GM18858 (cell line): ENCODE results near the gene C22orf39.

Source experiments
- ATAC-seq: cut with Tn5 transposase; IDR thresholded peaks from one replicate; pipeline ENCODE4 v1.9.1; 2021; ENCODE audit not compliant: unreplicated experiment

The C22orf39 gene

GRCh38 chr22:19402642-19403191 lies 44.8 kb downstream of the C22orf39 start:
- ATAC-seq = no peak

GRCh38 chr22:19401483-19401882 lies 46.0 kb downstream of the C22orf39 start:
- ATAC-seq = no peak

GRCh38 chr22:19400881-19401280 lies 46.6 kb downstream of the C22orf39 start:
- ATAC-seq = no peak

GRCh38 chr22:19398652-19399051 lies 48.9 kb downstream of the C22orf39 start:
- ATAC-seq = no peak

GRCh38 chr22:19398206-19398605 lies 49.3 kb downstream of the C22orf39 start:
- ATAC-seq = no peak

- ATAC-seq = no peak
These were observed 49.8 kb downstream of the C22orf39 start for GRCh38 chr22:19397734-19398104.

- no peak for ATAC-seq
These were observed 50.4 kb downstream of the C22orf39 start for GRCh38 chr22:19396934-19397733.

GRCh38 chr22:19396561-19396933 lies 51.0 kb downstream of the C22orf39 start:
- ATAC-seq = no peak

GRCh38 chr22:19395276-19395675 lies 52.2 kb downstream of the C22orf39 start:
- no peak for ATAC-seq

GRCh38 chr22:19394274-19395050 lies 53.0 kb downstream of the C22orf39 start:
- ATAC-seq = no peak

GRCh38 chr22:19393704-19394103 lies 53.8 kb downstream of the C22orf39 start:
- ATAC-seq = no peak
